Ectodermal cell (in vitro differentiated cells): ENCODE measurements around the gene GLP2R.

Experiments used
- H3K27ac ChIP-seq: 2 replicates; pipeline ENCODE4 v1.7.0; 2013; ENCODE audit warnings: mild to moderate bottlenecking, low read depth, low read length; ENCODE audit not compliant: insufficient read depth, poor library complexity, severe bottlenecking
- H3K27me3 ChIP-seq: 2 replicates; pipeline ENCODE4 v1.7.0; 2013; ENCODE audit warnings: mild to moderate bottlenecking, low read length; ENCODE audit not compliant: insufficient read depth, control insufficient read depth, poor library complexity, severe bottlenecking
- H3K36me3 ChIP-seq: one replicate; pipeline ENCODE4 v1.7.0; 2013; ENCODE audit warnings: low read length; ENCODE audit not compliant: control insufficient read depth, insufficient read depth
- H3K4me1 ChIP-seq: one replicate; pipeline ENCODE4 v1.7.0; 2013; ENCODE audit warnings: low read length; ENCODE audit not compliant: control insufficient read depth, insufficient read depth
- H3K4me3 ChIP-seq: 2 replicates; pipeline ENCODE4 v1.7.0; 2013; ENCODE audit warnings: low read depth, low read length, control low read depth; ENCODE audit not compliant: insufficient read depth
- H3K9me3 ChIP-seq: 2 replicates; pipeline ENCODE4 v1.7.0; 2013; ENCODE audit warnings: mild to moderate bottlenecking, low read length, moderate library complexity; ENCODE audit not compliant: control insufficient read depth
- WGBS, 2 experiments: methylation state at CpG; one replicate each; pipeline ENCODE4 v1.1.7; 2013; ENCODE audit warnings: missing lambda C conversion rate in 2 of 2; 5-methylcytosine and 5-hydroxymethylcytosine counted together

GLP2R gene

GRCh38 chr17:9872852-9873251, 47.1 kb downstream of the GLP2R start:
- Histone ChIP-seq H3K27me3 (no peaks in the 10 kb centered on the region), H3K4me1 (no peaks in the 10 kb centered on the region), H3K4me3 (no peak overlapping the region), H3K9me3 (no peaks in the 10 kb centered on the region), H3K36me3 (no peaks in the 10 kb centered on the region), H3K27ac (no peak overlapping the region)
- WGBS, 2 experiments, result 86% methylated on average over 6 of the region's 6 CpGs

- no peaks in the 10 kb centered on the region for H3K9me3 ChIP-seq
- H3K36me3 ChIP-seq, result no peaks in the 10 kb centered on the region
- WGBS, 2 experiments, result 87 to 96% methylated on average over 3 of the region's 3 CpGs
- H3K27ac ChIP-seq, result no peak overlapping the region
- H3K4me3 ChIP-seq, result no peak overlapping the region
- no peaks in the 10 kb centered on the region for H3K27me3 ChIP-seq
- no peaks in the 10 kb centered on the region for H3K4me1 ChIP-seq
These were observed 49.0 kb downstream of the GLP2R start for GRCh38 chr17:9874722-9875121.

GRCh38 chr17:9875441-9875840, 49.7 kb downstream of the GLP2R start:
- Histone ChIP-seq H3K4me1 (no peaks in the 10 kb centered on the region), H3K36me3 (no peaks in the 10 kb centered on the region), H3K27me3 (no peaks in the 10 kb centered on the region), H3K27ac (no peak overlapping the region), H3K4me3 (no peak overlapping the region), H3K9me3 (no peaks in the 10 kb centered on the region)
- WGBS, 2 experiments, result 34 to 35% methylated on average over 3 of the region's 3 CpGs

DNA sequence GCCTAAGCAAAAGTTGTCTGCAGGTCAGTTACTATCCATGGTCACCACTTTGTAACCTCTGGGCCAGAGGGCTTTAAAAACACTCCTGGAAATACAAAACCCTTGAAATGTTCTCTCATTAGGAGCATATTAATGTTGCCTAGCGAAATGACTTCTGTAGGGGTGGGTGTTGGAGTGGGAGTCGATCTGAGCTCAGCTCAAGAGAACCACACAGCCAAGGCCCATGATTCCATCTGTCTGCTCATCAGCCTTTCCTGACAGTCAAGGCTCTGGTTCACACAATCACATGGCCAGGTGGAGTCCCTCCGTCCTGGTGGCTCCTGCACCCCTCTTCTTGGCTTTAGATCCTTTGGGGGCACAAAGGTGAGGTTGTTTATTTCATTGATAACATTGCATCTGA, 52.6 kb downstream of the GLP2R start:
- Histone ChIP-seq H3K27me3 (no peaks in the 10 kb centered on the region), H3K36me3 (no peaks in the 10 kb centered on the region), H3K4me3 (no peak overlapping the region), H3K27ac (no peak overlapping the region), H3K9me3 (no peaks in the 10 kb centered on the region), H3K4me1 (no peaks in the 10 kb centered on the region)
- 89 to 95% methylated on average over 3 of the region's 3 CpGs for WGBS, 2 experiments

GRCh38 chr17:9878786-9879525, 53.2 kb downstream of the GLP2R start:
- WGBS, 2 experiments, result 94 to 98% methylated on average over 8 of the region's 8 CpGs
- no peaks in the 10 kb centered on the region for H3K27me3 ChIP-seq
- H3K27ac ChIP-seq, result no peak overlapping the region
- no peaks in the 10 kb centered on the region for H3K9me3 ChIP-seq
- no peak overlapping the region for H3K4me3 ChIP-seq
- H3K4me1 ChIP-seq, result no peaks in the 10 kb centered on the region
- H3K36me3 ChIP-seq, result no peaks in the 10 kb centered on the region

DNA sequence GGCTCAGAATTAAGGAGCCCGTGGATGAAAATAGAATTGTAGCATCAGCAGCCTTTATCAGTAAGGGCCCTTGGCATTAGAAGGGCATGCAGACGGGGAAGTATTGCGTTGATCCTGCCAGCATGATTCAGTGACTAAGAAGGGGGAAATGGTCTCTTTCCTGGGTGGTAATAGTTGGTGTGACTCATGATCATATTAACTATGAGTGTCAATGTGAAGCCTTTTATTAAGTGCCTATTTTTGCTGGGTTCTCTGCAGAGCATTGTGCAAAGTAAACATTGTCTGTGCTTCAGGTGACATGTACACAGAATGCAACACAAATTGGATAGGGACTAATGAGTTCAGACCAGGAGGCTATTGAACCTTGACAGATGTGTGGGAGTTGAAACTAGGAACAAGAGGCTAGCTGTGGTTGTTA, 54.9 kb downstream of the GLP2R start:
- Histone ChIP-seq H3K4me3 (no peak overlapping the region), H3K36me3 (no peaks in the 10 kb centered on the region), H3K27ac (no peak overlapping the region), H3K27me3 (no peaks in the 10 kb centered on the region), H3K9me3 (no peaks in the 10 kb centered on the region), H3K4me1 (no peaks in the 10 kb centered on the region)
- WGBS, 2 experiments, result 93 to 95% methylated on average over 3 of the region's 3 CpGs

DNA sequence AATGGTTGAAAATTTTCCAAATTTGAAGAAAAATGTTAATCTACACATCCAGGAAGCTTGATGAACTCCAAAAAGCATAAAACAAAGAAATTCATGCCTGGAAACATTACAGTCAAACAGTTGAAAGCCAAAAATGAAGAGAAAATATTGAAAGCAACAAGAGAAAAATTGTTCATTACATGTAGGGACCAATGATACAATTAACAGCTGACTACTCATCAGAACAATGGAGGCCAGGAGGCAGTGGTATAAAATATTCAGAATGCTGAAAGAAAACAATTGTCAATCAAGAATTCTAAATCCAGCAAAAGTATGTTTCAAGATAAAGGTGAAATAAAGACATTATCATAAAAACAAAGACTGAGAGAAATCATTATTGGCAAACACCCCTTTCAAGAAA, 57.7 kb downstream of the GLP2R start:
- Histone ChIP-seq H3K4me1 (no peaks in the 10 kb centered on the region), H3K36me3 (no peaks in the 10 kb centered on the region), H3K27ac (no peak overlapping the region), H3K27me3 (no peaks in the 10 kb centered on the region), H3K4me3 (no peak overlapping the region), H3K9me3 (no peaks in the 10 kb centered on the region)

GRCh38 chr17:9886141-9886930, 60.6 kb downstream of the GLP2R start:
- H3K9me3 ChIP-seq, result no peaks in the 10 kb centered on the region
- no peaks in the 10 kb centered on the region for H3K4me1 ChIP-seq
- 92 to 97% methylated on average over 5 of the region's 5 CpGs for WGBS, 2 experiments
- no peaks in the 10 kb centered on the region for H3K36me3 ChIP-seq
- H3K27ac ChIP-seq, result no peak overlapping the region
- H3K4me3 ChIP-seq, result no peak overlapping the region
- no peaks in the 10 kb centered on the region for H3K27me3 ChIP-seq

- Histone ChIP-seq H3K4me1 (no peaks in the 10 kb centered on the region), H3K27me3 (no peaks in the 10 kb centered on the region), H3K27ac (no peak overlapping the region), H3K36me3 (no peaks in the 10 kb centered on the region), H3K4me3 (no peak overlapping the region), H3K9me3 (no peaks in the 10 kb centered on the region)
- WGBS, 2 experiments, result 93 to 94% methylated on average over 8 of the region's 8 CpGs
These were observed 61.8 kb downstream of the GLP2R start for GRCh38 chr17:9887508-9887907.

GRCh38 chr17:9890124-9890523, 64.4 kb downstream of the GLP2R start:
- Histone ChIP-seq H3K27ac (no peak overlapping the region), H3K4me1 (no peaks in the 10 kb centered on the region), H3K4me3 (no peak overlapping the region), H3K9me3 (no peaks in the 10 kb centered on the region), H3K27me3 (no peaks in the 10 kb centered on the region), H3K36me3 (no peaks in the 10 kb centered on the region)
- WGBS, 2 experiments, result 10 to 18% methylated on average over 2 of the region's 2 CpGs
